ENCODE data around the gene PRB2.
A peak's percentile ranks its signal among the peaks of the same experiment; 100 is the strongest.
"Not testable (repeated sequence)": the region's sequence is repeated elsewhere in the genome, so short reads cannot be mapped to it uniquely, and the experiment has no call there.

The PRB2 gene

DNA sequence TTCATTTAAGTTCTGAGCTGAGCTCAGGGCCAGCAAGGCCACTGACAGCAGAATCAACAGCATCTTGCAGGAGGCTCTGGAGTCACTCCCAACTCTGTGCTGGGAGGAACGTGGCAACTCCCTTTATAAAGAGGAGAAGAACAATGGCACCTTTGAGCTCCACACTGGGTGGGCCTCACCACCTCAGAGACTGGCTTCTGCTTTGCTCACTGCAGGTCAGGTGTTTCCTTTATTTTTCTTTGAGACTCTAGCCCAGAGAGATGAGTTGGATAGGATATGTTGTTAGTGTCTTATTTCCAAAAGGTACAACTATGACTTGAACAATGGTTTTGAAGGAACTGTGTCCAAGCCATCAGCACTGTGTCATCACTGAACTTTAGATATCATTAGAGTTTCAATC is at the start of gene PRB2:
PRB2 (minus strand) TSS at position 101 of the 400 bp plus-strand sequence; CDS start at position 63, 38 bp downstream.
- FAIRE-seq; DNase-seq (ENCODE audit: insufficient read length, low spot score): not testable (repeated sequence)

GRCh38 chr12:11437966-11438365 is 42.6 kb upstream of the PRB2 start:
- no peak for DNase-seq (ENCODE audit: insufficient read length, low spot score)
- no peak for FAIRE-seq

DNA sequence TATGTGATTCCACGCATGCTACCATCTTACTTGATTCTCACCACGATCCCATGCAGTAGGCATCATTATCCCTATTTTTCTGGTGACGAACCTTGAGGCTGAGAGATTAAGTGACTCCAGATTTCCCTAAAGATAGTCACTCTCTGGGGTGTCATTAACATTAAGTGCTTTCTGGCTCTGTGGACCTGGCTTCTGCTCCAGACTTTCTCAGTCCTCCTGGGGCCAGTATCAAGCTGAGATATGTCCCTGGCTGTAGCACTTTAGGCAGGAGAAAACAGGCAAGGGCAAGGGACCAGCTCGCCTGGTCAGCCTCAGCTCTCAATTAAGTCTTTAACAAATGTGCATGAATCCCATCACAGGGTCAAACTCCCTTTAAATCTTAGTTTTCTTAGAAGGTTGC is 38.3 kb upstream of the PRB2 start:
- FAIRE-seq, result no peak
- DNase-seq (ENCODE audit: insufficient read length, low spot score), result no peak

- FAIRE-seq, result no peak
- no peak for DNase-seq (ENCODE audit: insufficient read length, low spot score)
Observed at GRCh38 chr12:11431486-11431885, 36.1 kb upstream of the PRB2 start.

DNA sequence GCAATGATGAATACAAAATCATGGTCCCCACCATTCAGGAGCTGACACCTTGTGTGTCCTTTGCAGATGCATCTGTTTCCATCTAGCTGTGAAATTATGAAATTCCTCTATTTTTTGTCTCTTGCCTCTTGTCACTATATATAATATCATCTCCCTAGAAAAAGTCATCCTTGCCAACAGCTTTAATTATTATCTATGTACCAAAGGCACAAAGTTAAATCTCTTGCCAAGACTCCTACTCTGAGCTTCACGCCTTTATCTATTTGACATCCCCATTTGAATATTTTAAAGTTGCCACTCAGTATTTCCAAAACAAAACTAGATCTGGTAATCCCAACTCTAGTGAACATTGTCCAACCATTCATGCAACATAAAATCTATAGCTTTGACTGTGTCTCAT is 32.0 kb upstream of the PRB2 start:
- FAIRE-seq, result no peak
- DNase-seq (ENCODE audit: insufficient read length, low spot score), result no peak

DNA sequence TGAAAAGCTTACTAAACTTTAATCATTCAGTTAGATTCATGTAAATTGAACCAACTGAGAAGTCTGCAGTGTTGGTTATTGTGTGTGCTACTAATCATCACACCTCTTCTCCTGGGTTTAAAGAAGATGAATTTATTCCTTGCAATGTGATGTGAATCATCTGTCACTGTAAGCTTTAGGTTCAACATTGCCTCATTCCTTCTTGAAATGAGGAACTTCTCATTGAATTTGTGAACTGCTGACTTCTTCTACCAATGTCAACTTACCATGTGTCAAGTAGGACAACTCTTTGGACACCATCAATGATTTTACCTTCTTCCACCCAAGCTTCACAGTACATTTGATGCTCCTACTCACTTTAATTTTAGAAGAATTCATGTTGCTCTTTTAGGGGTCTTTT is 17.4 kb upstream of the PRB2 start:
- FAIRE-seq, result no peak
- no peak for DNase-seq (ENCODE audit: insufficient read length, low spot score)

DNA sequence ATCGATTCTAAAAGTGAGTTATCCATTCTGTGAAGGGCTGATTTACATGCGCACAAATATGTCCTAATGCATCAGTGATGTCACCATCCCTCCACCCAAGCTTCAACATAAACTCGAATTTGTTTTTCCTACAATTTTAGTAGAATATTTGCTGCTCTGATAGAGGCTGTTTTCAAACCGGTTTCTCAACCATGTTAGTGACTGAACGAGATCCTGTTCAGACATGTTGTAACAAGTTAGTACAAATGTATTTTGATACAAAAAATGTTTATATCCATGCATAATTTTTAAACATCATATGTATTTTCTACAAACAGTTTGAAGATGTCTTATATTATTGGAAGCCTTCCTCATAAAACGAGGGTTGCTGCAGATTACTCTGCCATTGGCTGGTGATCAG is 12.7 kb upstream of the PRB2 start:
- DNase-seq (ENCODE audit: insufficient read length, low spot score) (no peak), FAIRE-seq (no peak)

DNA sequence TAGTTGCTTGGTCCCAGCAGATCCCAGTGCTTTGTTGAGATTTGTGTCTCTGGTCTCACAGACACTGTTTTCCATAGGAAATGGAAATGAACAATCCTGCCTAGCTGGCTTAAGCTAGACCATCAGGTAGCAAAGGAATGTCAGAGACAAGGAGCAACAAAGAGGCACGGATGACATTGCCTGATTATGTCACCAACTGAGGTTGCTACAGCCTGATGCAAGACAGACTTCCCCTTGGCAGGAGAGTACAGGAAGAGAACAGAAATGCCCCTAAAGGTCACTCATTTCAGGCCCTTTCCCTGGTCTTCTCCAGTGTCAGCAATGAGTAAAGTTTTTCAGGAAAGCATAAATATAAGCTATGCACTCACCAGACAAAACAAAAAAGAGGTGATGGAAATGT is 2.0 kb upstream of the PRB2 start:
- FAIRE-seq (no peak), DNase-seq (ENCODE audit: insufficient read length, low spot score) (no peak)

- not testable (repeated sequence) for FAIRE-seq; DNase-seq (ENCODE audit: insufficient read length, low spot score)
Observed at GRCh38 chr12:11391456-11391855, 3.9 kb downstream of the PRB2 start.

DNA sequence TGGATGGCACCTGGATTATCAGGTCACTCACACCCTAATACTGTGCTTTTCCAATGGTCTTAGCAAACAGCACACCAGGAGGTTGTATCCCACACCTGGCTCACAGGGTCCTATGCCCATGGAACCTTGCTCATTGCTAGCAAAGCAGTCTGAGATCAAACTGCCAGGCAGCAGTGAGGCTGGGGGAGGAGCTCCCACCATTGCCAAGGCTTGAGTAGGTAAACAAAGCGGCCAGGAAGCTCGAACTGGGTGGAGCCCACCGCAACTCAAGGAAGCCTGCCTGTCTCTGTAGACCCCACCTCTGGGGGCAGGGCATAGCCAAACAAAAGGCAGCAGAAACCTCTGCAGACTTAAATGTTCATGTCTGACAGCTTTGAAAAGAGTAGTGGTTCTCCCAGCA is 17.9 kb downstream of the PRB2 start:
- not testable (repeated sequence) for FAIRE-seq; DNase-seq (ENCODE audit: insufficient read length, low spot score)

- FAIRE-seq (no peak), DNase-seq (ENCODE audit: insufficient read length, low spot score) (no peak)
Observed at GRCh38 chr12:11361151-11361550, 34.2 kb downstream of the PRB2 start.

GRCh38 chr12:11360205-11360883 is 35.0 kb downstream of the PRB2 start:
- FAIRE-seq; DNase-seq (ENCODE audit: insufficient read length, low spot score): not testable (repeated sequence)

DNA sequence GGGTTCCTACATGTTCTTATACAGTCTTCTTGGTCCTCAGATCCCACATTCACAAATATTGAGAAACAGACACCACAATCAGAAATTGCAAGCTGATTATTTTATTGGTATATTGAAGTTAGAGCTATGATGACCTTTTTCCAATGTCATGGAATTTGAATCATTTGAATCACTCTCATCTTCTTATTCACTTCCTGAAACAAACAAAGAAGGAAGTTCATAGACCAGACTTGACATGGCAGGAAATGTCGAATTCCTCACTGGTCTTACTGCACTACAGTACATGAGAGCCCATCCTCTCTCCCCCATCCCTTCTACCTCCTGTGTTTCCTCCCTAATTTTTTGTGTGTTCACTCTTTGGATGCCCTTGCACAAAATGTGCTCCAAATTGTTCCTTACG is 43.6 kb downstream of the PRB2 start:
- peak; percentile 81 for FAIRE-seq

GRCh38 chr12:11348439-11348838 is 46.9 kb downstream of the PRB2 start:
- no peak for FAIRE-seq

More for the DNA sequence above, 43.6 kb downstream of the PRB2 start:
- DNase-seq (ENCODE audit: insufficient read length, low spot score), result not testable (repeated sequence)

GRCh38 chr12:11347810-11348209 is 47.6 kb downstream of the PRB2 start:
- DNase-seq (ENCODE audit: insufficient read length, low spot score) (no peak), FAIRE-seq (no peak)

More at GRCh38 chr12:11348439-11348838, 46.9 kb downstream of the PRB2 start:
- no peak for DNase-seq (ENCODE audit: insufficient read length, low spot score)

GRCh38 chr12:11344500-11344899 is 50.9 kb downstream of the PRB2 start:
- FAIRE-seq (no peak), DNase-seq (ENCODE audit: insufficient read length, low spot score) (no peak)
